Mammary epithelial cell (primary cell): ENCODE results near the gene KDM8.

ENCODE experiments used
- EZH2 ChIP-seq: IDR thresholded peaks from 2 replicates; pipeline ENCODE4 v1.6.1; 2012; ENCODE audit warnings: low read length, inconsistent platforms, borderline replicate concordance
- TF ChIP-seq, protein P1 (sequence below), 2 donors: IDR thresholded peaks in 1 of 2; conservative IDR thresholded peaks in 1 of 2; 2 replicates each; pipeline ENCODE4 v1.5.1; 2011 to 2012; ENCODE audit warnings: inconsistent platforms in 2 of 2, low read length in 2 of 2, mild to moderate bottlenecking in 2 of 2, control low read depth in 1 of 2, low read depth in 1 of 2; ENCODE audit not compliant: insufficient read depth in 1 of 2; ENCODE audit errors: extremely low read depth in 1 of 2

DNA sequence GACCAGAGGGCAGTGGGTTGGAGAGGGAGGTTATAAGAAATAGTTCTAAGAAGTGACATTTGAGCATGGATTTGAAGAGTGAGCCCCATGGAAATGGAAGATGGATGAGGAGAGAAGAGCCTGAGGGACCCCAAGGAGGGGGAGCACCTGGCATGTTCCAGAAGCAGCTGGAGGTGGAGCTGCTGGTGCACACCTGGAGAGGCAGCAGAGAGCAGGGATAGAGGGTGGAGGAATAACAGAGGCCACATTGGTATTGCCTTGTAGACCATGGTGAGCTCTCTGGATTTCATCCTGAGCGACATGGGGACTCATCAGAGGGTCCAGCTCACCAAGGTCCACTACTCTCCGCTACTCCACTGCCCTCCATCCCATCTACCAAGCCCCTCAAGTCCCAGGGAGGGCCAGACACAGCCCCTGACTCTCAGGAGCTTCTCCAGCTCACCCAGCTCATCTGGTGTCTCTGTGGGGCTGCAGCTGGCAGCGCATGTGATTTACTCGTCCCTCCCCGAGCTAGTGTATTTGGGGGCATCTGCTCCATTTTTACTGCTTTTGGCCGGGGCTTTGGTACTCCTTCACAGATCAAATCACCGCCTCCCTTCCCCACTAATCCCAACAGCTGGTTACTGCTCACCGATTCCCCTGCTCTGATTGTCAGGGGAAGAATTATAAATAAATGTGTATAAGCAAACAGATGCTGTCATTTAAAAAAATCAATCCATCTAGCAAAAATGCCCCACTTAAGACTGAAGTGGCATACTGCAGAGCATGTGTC, 22.1 kb upstream of the KDM8 start:
- TF ChIP-seq, protein P1, sequence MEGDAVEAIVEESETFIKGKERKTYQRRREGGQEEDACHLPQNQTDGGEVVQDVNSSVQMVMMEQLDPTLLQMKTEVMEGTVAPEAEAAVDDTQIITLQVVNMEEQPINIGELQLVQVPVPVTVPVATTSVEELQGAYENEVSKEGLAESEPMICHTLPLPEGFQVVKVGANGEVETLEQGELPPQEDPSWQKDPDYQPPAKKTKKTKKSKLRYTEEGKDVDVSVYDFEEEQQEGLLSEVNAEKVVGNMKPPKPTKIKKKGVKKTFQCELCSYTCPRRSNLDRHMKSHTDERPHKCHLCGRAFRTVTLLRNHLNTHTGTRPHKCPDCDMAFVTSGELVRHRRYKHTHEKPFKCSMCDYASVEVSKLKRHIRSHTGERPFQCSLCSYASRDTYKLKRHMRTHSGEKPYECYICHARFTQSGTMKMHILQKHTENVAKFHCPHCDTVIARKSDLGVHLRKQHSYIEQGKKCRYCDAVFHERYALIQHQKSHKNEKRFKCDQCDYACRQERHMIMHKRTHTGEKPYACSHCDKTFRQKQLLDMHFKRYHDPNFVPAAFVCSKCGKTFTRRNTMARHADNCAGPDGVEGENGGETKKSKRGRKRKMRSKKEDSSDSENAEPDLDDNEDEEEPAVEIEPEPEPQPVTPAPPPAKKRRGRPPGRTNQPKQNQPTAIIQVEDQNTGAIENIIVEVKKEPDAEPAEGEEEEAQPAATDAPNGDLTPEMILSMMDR (conservative IDR thresholded peaks at IDR 0.05 in 1 of 2, IDR thresholded peaks at IDR 0.05 in 1 of 2; ENCODE audit: extremely low read depth in 1 of 2, insufficient read depth in 1 of 2, low read depth in 1 of 2, low read length in 2 of 2): peak; percentile 36 to 41
- TF ChIP-seq EZH2: no peak
